HG03280 (cell line): ENCODE data around the gene PRKCG.

Experiments used
- ATAC-seq: cut with Tn5 transposase; IDR thresholded peaks from one replicate; pipeline ENCODE4 v1.9.1; 2021; ENCODE audit warnings: mild to moderate bottlenecking, moderate library complexity; ENCODE audit not compliant: unreplicated experiment

The PRKCG gene

DNA sequence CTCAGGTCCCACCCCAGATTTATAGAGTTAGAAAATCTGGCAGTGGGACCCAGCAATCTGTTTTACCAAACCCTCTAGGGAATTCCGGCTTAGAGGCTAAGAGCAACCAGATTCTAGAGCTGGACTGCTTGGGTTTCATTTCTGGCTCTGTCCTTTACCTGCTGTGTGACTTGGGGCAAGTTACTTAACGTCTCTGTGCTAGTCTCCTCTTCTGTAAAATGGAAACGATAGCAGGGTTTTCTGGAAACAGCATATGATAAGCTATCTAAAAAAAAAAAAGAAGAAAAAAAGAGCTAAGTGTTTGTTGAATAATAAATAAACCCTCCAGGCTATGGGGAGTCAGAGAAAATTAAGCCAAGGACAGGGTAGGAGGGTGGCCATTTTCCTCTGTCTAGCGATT lies 15.5 kb downstream of the PRKCG start:
- no peak for ATAC-seq

- ATAC-seq, result no peak
Measured at GRCh38 chr19:53898166-53898565, 16.2 kb downstream of the PRKCG start.

GRCh38 chr19:53898636-53899341 lies 16.8 kb downstream of the PRKCG start:
- no peak for ATAC-seq

GRCh38 chr19:53900191-53900860 lies 18.3 kb downstream of the PRKCG start:
- ATAC-seq, result no peak

- no peak for ATAC-seq
Measured at GRCh38 chr19:53903055-53903680, 21.2 kb downstream of the PRKCG start.

- ATAC-seq, result no peak
Measured at GRCh38 chr19:53904909-53905308, 22.9 kb downstream of the PRKCG start.

GRCh38 chr19:53905787-53906186 lies 23.8 kb downstream of the PRKCG start:
- ATAC-seq, result no peak

DNA sequence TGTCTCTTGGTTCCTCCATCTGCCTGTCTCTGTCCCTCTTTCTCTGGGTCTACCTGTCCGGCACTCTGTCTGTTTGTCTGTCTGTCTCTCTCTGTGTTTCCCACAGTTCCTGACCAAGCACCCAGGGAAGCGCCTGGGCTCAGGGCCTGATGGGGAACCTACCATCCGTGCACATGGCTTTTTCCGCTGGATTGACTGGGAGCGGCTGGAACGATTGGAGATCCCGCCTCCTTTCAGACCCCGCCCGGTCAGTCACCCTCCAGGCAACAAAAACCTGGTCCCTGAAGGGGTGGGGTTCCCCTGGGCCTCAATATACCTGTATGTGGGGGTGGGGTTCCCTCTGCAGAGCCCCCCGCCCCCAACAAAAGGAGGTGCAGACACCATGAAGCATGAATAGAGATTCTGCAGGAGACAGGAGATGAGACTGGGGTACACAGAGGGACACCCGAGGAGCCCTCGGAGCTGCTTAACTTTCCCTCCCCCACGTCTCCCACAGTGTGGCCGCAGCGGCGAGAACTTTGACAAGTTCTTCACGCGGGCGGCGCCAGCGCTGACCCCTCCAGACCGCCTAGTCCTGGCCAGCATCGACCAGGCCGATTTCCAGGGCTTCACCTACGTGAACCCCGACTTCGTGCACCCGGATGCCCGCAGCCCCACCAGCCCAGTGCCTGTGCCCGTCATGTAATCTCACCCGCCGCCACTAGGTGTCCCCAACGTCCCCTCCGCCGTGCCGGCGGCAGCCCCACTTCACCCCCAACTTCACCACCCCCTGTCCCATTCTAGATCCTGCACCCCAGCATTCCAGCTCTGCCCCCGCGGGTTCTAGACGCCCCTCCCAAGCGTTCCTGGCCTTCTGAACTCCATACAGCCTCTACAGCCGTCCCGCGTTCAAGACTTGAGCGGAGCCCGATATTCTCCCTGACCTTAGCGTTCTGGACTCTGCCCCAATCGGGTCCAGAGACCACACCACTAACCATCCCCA lies 24.5 kb downstream of the PRKCG start:
- no peak for ATAC-seq

DNA sequence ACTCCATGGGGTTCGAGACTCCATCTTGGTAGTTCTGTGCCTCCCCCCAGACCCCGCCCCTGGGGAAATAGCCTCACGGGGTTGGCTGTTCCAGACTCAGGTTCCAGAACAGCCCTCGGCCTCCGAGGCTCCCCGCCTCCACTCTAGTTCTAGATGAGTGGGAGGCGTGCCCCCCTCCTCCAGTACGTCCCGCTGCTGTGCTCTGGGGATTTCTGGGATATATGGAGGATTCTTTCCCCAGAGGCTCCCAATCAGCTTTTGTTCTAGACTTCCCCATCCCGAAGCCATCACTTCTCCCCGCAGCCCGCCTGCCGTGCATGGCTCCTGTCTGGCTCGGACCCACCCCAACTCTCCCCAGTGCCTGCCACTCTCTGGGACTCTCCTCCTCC lies 25.2 kb downstream of the PRKCG start:
- ATAC-seq, result no peak

- no peak for ATAC-seq
Measured at GRCh38 chr19:53907690-53908089, 25.7 kb downstream of the PRKCG start.

DNA sequence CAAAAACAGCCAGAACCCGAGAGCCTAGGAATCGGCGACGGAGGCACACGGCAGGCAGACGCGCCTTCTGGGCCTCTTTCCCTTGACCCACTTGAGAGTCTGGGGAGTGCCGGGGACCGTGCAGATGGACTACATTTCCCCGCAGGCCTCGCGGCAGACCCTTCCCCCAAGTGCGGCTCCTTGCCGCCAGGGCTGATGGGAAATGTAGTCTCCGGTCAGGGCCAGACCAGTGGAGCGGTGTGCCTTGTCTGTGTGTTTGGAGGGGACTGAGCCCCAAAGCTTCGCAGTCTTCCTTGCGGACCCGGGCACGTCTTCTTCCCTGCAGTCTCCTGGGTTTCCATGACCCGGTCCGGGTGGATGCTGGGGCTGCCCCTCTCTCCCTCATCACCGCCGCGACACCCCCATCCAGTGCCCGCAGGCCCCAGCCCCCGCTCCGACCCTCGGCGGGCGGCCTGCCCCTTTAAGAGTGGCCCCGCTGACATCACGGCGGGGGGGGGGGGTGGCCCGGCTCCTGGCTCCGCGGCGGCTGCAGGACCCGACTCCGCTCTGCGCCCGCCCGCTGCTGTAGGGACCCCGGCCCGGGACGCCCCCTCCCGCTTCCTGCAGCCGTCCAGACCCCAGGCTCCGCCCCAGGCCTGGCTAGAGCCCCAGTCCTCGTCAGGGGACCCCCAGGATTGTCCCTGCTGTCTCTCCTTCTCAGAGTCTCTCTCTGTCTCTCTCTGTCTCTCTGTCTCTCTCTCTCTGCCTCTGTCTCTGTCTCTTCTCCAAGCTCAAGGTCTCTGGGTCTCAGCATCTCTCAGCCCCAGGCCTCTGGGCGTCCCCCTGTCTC lies 26.3 kb downstream of the PRKCG start:
- ATAC-seq, result no peak

GRCh38 chr19:53908935-53909415 lies 27.0 kb downstream of the PRKCG start, which contains the start of gene CACNG7:
Gene CACNG7 (plus strand): TSS chr19:53909278. CDS start chr19:53912832, 3,554 bp downstream.
- ATAC-seq, result no peak

DNA sequence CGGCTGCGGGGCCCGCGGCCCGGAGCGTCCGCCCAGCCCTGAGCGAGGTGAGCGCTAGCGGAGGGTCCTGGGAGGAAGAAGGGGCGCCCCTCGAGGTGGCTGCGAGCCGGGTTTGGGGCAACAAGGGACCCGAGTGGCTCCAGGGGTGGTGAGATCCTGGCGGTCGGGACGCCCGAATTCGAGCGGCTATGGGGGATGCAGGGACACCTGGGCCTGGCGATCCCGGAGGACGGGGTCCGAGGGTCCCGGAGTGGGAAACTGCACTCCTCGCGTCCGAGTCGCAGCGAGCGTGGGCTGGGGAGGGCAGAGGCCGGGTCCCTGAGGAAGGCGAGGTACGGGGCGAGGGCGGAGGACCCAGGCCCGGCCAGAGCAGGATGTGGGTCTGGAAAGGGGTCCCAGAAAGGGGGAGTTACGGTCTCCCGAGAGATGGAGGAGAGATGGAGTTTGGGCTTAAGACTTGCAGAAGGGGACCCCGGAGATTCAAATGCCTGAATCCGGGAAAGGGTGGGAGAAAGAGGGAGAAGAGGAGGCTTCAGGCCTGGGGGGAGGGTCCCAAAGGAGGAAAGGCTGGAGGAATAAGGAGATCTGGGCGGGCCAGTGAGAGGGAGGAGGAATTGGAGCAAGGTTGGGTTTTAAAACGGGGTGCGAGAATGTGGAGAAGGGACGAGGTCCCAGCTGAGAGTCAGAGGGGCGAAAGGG lies 27.6 kb downstream of the PRKCG start:
- ATAC-seq, result no peak

DNA sequence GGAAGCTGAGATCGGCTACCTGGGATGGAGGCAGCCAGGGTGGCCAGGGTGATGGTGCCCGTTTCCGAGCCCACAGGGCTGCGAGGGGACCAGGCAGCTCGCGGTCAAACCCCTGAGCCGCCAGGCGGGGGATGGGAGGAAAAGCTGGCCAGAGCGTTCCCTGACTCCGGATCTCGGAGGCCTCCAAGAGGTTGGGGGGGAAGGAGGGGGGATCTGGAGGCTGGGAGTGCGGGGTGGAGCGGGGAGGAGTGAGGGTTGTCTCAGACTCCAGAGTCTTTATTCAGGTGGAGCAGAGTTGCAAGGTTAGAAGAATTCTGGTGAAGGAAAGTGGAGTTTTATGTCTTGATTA lies 28.1 kb downstream of the PRKCG start:
- ATAC-seq, result no peak

- no peak for ATAC-seq
Measured at GRCh38 chr19:53912653-53913052, 30.7 kb downstream of the PRKCG start.

DNA sequence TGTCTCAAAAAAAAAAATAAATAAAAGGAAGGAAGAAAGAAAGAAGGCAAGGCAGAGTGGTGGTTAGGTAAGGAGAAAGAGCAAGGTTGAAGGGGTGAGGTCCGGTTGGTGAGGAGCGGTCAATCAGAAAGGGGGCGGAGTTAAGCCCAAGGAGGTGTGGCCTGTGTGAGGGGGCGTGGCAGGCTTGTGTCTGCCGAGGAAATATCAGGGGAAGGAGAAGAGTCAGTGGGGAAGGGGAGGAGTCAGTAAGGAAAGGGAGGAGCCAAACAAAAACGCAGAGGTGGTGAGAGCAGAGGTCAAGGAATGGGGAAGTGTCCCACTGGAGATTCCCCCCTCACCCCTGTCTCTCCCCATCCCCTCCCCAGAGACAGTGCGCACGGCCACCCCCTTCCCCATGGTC lies 33.0 kb downstream of the PRKCG start:
- ATAC-seq, result no peak

GRCh38 chr19:53916004-53916403 lies 34.0 kb downstream of the PRKCG start:
- no peak for ATAC-seq

- no peak for ATAC-seq
Measured at GRCh38 chr19:53917356-53917755, 35.4 kb downstream of the PRKCG start.

DNA sequence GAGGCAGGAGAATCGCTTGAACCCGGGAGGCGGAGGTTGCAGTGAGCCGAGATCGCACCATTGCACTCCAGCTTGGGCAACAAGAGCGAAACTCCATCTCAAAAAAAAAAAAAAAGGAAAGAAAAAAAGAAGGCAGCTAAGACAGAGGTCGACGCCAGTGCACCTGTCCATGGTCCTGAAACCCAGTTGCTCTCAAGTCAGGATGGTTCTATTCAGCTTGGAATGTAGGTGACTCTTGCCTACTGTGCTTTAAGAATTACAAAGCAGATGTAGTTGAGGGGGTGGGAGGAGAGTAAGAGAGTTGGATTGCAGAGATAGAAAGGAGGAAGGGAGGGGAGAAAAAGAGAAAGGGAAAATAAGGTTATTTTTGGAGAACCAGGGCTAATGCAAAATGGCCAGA lies 45.7 kb downstream of the PRKCG start:
- no peak for ATAC-seq
